GM18858 (cell line): ENCODE data around the gene TPST1.

Experiments used
- ATAC-seq: cut with Tn5 transposase; IDR thresholded peaks from one replicate; pipeline ENCODE4 v1.9.1; 2021; ENCODE audit not compliant: unreplicated experiment

Gene TPST1

GRCh38 chr7:66281678-66282590 lies 76.8 kb downstream of the TPST1 start:
- ATAC-seq, result no peak

- no peak for ATAC-seq
Measured at GRCh38 chr7:66282591-66282935, 77.4 kb downstream of the TPST1 start.

GRCh38 chr7:66283003-66283920 lies 78.1 kb downstream of the TPST1 start:
- ATAC-seq, result no peak

- no peak for ATAC-seq
Measured at GRCh38 chr7:66296001-66296521, 90.9 kb downstream of the TPST1 start.

- ATAC-seq, result no peak
Measured at GRCh38 chr7:66296557-66296956, 91.4 kb downstream of the TPST1 start.

- no peak for ATAC-seq
Measured at GRCh38 chr7:66297579-66297978, 92.4 kb downstream of the TPST1 start.

GRCh38 chr7:66301249-66301648 lies 96.1 kb downstream of the TPST1 start:
- ATAC-seq, result no peak

GRCh38 chr7:66301737-66302136 lies 96.6 kb downstream of the TPST1 start:
- ATAC-seq, result no peak

- no peak for ATAC-seq
Measured at GRCh38 chr7:66303454-66304155, 98.5 kb downstream of the TPST1 start.

- ATAC-seq, result no peak
Measured at GRCh38 chr7:66304536-66304935, 99.4 kb downstream of the TPST1 start.

- no peak for ATAC-seq
Measured at GRCh38 chr7:66306243-66306642, 101.1 kb downstream of the TPST1 start.

- no peak for ATAC-seq
Measured at GRCh38 chr7:66307591-66308215, 102.6 kb downstream of the TPST1 start.

- ATAC-seq, result no peak
Measured at GRCh38 chr7:66308411-66308810, 103.3 kb downstream of the TPST1 start.

GRCh38 chr7:66310620-66311019 lies 105.5 kb downstream of the TPST1 start:
- ATAC-seq, result no peak

GRCh38 chr7:66313886-66314568 lies 108.9 kb downstream of the TPST1 start:
- ATAC-seq, result no peak

GRCh38 chr7:66315192-66315591 lies 110.1 kb downstream of the TPST1 start:
- no peak for ATAC-seq

- ATAC-seq, result no peak
Measured at GRCh38 chr7:66319407-66319979, 114.4 kb downstream of the TPST1 start.

- ATAC-seq, result no peak
Measured at GRCh38 chr7:66321283-66321682, 116.1 kb downstream of the TPST1 start.

- no peak for ATAC-seq
Measured at GRCh38 chr7:66323114-66323796, 118.1 kb downstream of the TPST1 start.
